Measurements from ENCODE around the gene EPS8L2. TPM values are rescaled to one million over a fixed set of nuclear protein-coding genes. Genes with fewer than 3 reads are reported as not detected.

Gene EPS8L2
- total and polyA plus RNA-seq, 10 of the 15 experiments (the other 5 are each of a cell fraction or from before 2014, with no cell fraction given): 0.76 to 20.0 (median 9.7) TPM

- ATAC-seq (no peak), FAIRE-seq (no peak), DNase-seq (ENCODE audit: low read depth, low spot score) (no peak)
- no peaks in the 10 kb centered on the region for H4K20me1 ChIP-seq (ENCODE audit: control insufficient read depth, insufficient read depth)
- no peak for TF ChIP-seq IKZF1 (conservative IDR thresholded peaks at IDR 0.05)
- TF ChIP-seq USF2 (IDR thresholded peaks at IDR 0.05; ENCODE audit: borderline replicate concordance, low read depth, low read length): no peak
- no peak for TF ChIP-seq POU2F2 (IDR thresholded peaks at IDR 0.05; ENCODE audit: borderline replicate concordance, low read depth, low read length)
- TF ChIP-seq PML (IDR thresholded peaks at IDR 0.05; ENCODE audit: low read length): no peak
- no peak for TF ChIP-seq MAX (IDR thresholded peaks at IDR 0.05; ENCODE audit: low read depth, low read length)
- TF ChIP-seq ZBED1 (IDR thresholded peaks at IDR 0.05; ENCODE audit: borderline replicate concordance): no peak
- no peak for TF ChIP-seq ZNF622 (IDR thresholded peaks at IDR 0.05)
- no peak for TF ChIP-seq CHD2 (IDR thresholded peaks at IDR 0.05; ENCODE audit: borderline replicate concordance, low read depth, low read length)
- no peak for TF ChIP-seq TARDBP (IDR thresholded peaks at IDR 0.05; ENCODE audit: borderline replicate concordance)
- no peak for TF ChIP-seq FOXM1 (IDR thresholded peaks at IDR 0.05; ENCODE audit: low read depth, low read length)
- TF ChIP-seq RFX5 (IDR thresholded peaks at IDR 0.05; ENCODE audit: low read depth, low read length): no peak
- TF ChIP-seq NR2C1 (IDR thresholded peaks at IDR 0.05): no peak
- TF ChIP-seq NBN (IDR thresholded peaks at IDR 0.05): no peak
- TF ChIP-seq PBX3 (IDR thresholded peaks at IDR 0.05; ENCODE audit: insufficient replicate concordance, low read depth, low read length): no peak
- no peak for TF ChIP-seq NR2C2 (IDR thresholded peaks at IDR 0.05; ENCODE audit: borderline replicate concordance, control insufficient read depth, insufficient read length, low read depth)
- TF ChIP-seq, protein P1, sequence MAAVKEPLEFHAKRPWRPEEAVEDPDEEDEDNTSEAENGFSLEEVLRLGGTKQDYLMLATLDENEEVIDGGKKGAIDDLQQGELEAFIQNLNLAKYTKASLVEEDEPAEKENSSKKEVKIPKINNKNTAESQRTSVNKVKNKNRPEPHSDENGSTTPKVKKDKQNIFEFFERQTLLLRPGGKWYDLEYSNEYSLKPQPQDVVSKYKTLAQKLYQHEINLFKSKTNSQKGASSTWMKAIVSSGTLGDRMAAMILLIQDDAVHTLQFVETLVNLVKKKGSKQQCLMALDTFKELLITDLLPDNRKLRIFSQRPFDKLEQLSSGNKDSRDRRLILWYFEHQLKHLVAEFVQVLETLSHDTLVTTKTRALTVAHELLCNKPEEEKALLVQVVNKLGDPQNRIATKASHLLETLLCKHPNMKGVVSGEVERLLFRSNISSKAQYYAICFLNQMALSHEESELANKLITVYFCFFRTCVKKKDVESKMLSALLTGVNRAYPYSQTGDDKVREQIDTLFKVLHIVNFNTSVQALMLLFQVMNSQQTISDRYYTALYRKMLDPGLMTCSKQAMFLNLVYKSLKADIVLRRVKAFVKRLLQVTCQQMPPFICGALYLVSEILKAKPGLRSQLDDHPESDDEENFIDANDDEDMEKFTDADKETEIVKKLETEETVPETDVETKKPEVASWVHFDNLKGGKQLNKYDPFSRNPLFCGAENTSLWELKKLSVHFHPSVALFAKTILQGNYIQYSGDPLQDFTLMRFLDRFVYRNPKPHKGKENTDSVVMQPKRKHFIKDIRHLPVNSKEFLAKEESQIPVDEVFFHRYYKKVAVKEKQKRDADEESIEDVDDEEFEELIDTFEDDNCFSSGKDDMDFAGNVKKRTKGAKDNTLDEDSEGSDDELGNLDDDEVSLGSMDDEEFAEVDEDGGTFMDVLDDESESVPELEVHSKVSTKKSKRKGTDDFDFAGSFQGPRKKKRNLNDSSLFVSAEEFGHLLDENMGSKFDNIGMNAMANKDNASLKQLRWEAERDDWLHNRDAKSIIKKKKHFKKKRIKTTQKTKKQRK (IDR thresholded peaks at IDR 0.05; ENCODE audit: low read depth, low read length): no peak
- no peak overlapping the region for H3K27ac ChIP-seq (ENCODE audit: control insufficient read depth, insufficient read depth)
- H3K4me2 ChIP-seq (ENCODE audit: control insufficient read depth, insufficient read depth): no peak overlapping the region
- ChIA-PET SMC1A (ENCODE audit: uncharacterized antibody, unreplicated experiment) (no interaction called here), RAD21 (ENCODE audit: unreplicated experiment) (no interaction called here), POLR2A (interaction anchor here (0.7 kb wide), 1 partner anchor 13 kb away, joined by 3 read pairs; no protein-coding TSS in a partner anchor), CTCF (no interaction called here)
- H3K9ac ChIP-seq (ENCODE audit: control insufficient read depth, insufficient read depth, low read length): no peak overlapping the region
- intact Hi-C loops (cut with micrococcal nuclease; ENCODE audit: unreplicated experiment) (no loop called here), in situ Hi-C loops (cut with MboI) (no loop called here)
- BruUV-seq (replicated peaks): TSS peak; percentile 62
- peaks cover 2% of the 10 kb centered on the region for H3K4me1 ChIP-seq (ENCODE audit: control insufficient read depth, insufficient read depth, low read length)
- peaks cover 10% of the 10 kb centered on the region for H3K79me2 ChIP-seq (ENCODE audit: control insufficient read depth, insufficient read depth, low read length)
- H3K9me3 ChIP-seq (replicated peaks; ENCODE audit: control insufficient read depth, insufficient read depth, low read length): no peaks in the 10 kb centered on the region
- peaks cover 8 to 31% of the 10 kb centered on the region in 2 experiments; a peak in 3 of 4 replicates for H3K36me3 ChIP-seq (ENCODE audit: control insufficient read depth in 2 of 2, insufficient read depth in 2 of 2, low read length in 1 of 2)
- no peak overlapping the region for H3K4me3 ChIP-seq
- 88% methylated on average over 23 of the region's 23 CpGs for WGBS (ENCODE audit: insufficient coverage, insufficient replicate concordance, low lambda C conversion rate, missing lambda C conversion rate)
- no peak overlapping the region for H2AFZ ChIP-seq (ENCODE audit: control insufficient read depth, low read depth, low read length)
- H3K27me3 ChIP-seq (replicated peaks in 1 of 2; ENCODE audit: control insufficient read depth in 2 of 2, insufficient read depth in 2 of 2, low read length in 1 of 2): no peaks in the 10 kb centered on the region
Measured at GRCh38 chr11:769887-770641, 64.0 kb downstream of the EPS8L2 start.

All from GM12878 (cell line).